KOPT-K1 (cell line): ENCODE data around the gene RPL32.
A peak's percentile ranks its signal among the peaks of the same experiment; 100 is the strongest.
"Not testable (repeated sequence)": the region's sequence is repeated elsewhere in the genome, so short reads cannot be mapped to it uniquely, and the experiment has no call there.

Source experiments
- H3K27ac ChIP-seq: fragments of 200-600 bp; sonication (generic); 2 replicates; pipeline ENCODE4 v1.5.1; 2016; ENCODE audit warnings: antibody characterized with exemption, mild to moderate bottlenecking, low read depth, low read length; ENCODE audit not compliant: poor library complexity, severe bottlenecking
- H3K36me3 ChIP-seq: fragments of 200-600 bp; sonication (generic); 2 replicates; pipeline ENCODE4 v1.5.1; 2017; ENCODE audit warnings: antibody characterized with exemption, mild to moderate bottlenecking, low read length, moderate library complexity; ENCODE audit not compliant: insufficient read depth
- H3K9me3 ChIP-seq: fragments of 200-600 bp; sonication (generic); 2 replicates; pipeline ENCODE4 v1.5.1; 2017; ENCODE audit warnings: antibody characterized with exemption, low read length, mild to moderate bottlenecking; ENCODE audit not compliant: insufficient read depth, poor library complexity, severe bottlenecking

The RPL32 gene

GRCh38 chr3:12841149-12841969 is at the start of gene RPL32:
TSS of gene RPL32 (minus strand) at chr3:12841565. CDS start at chr3:12840237, 1,328 bp downstream.
- peaks cover 44% of the 10 kb centered on the region for H3K36me3 ChIP-seq
- H3K9me3 ChIP-seq: no peaks in the 10 kb centered on the region
- H3K27ac ChIP-seq: peak within 1 kb of the TSS; percentile 74

- H3K9me3 ChIP-seq: no peaks in the 10 kb centered on the region
- H3K36me3 ChIP-seq: no peaks in the 10 kb centered on the region
- no peak overlapping the region for H3K27ac ChIP-seq
Measured at GRCh38 chr3:12890610-12891390, 49.4 kb upstream of the RPL32 start.

GRCh38 chr3:12886736-12887135 is 45.4 kb upstream of the RPL32 start:
- Histone ChIP-seq H3K36me3 (no peaks in the 10 kb centered on the region), H3K9me3 (no peaks in the 10 kb centered on the region), H3K27ac (no peak overlapping the region)

GRCh38 chr3:12886106-12886679 is 44.8 kb upstream of the RPL32 start:
- Histone ChIP-seq H3K27ac (peak overlapping the region; percentile 19), H3K9me3 (no peaks in the 10 kb centered on the region), H3K36me3 (no peaks in the 10 kb centered on the region)

GRCh38 chr3:12885583-12885930 is 44.2 kb upstream of the RPL32 start:
- H3K27ac ChIP-seq: peak overlapping the region; percentile 19
- no peaks in the 10 kb centered on the region for H3K36me3 ChIP-seq
- no peaks in the 10 kb centered on the region for H3K9me3 ChIP-seq

- no peaks in the 10 kb centered on the region for H3K9me3 ChIP-seq
- H3K36me3 ChIP-seq: no peaks in the 10 kb centered on the region
- H3K27ac ChIP-seq: no peak overlapping the region
Measured at GRCh38 chr3:12884790-12885582, 43.6 kb upstream of the RPL32 start.

- Histone ChIP-seq H3K9me3 (no peaks in the 10 kb centered on the region), H3K36me3 (no peaks in the 10 kb centered on the region), H3K27ac (no peak overlapping the region)
Measured at GRCh38 chr3:12884186-12884680, 42.9 kb upstream of the RPL32 start.

GRCh38 chr3:12882336-12883310 is 41.3 kb upstream of the RPL32 start:
- Histone ChIP-seq H3K36me3 (no peaks in the 10 kb centered on the region), H3K27ac (no peak overlapping the region), H3K9me3 (no peaks in the 10 kb centered on the region)

- H3K36me3 ChIP-seq, H3K27ac ChIP-seq, H3K9me3 ChIP-seq: not testable (repeated sequence)
Measured at GRCh38 chr3:12881858-12882257, 40.5 kb upstream of the RPL32 start.

- Histone ChIP-seq H3K9me3 (no peaks in the 10 kb centered on the region), H3K27ac (no peak overlapping the region), H3K36me3 (no peaks in the 10 kb centered on the region)
Measured at GRCh38 chr3:12879191-12879815, 37.9 kb upstream of the RPL32 start.

GRCh38 chr3:12878758-12879157 is 37.4 kb upstream of the RPL32 start:
- H3K36me3 ChIP-seq, H3K9me3 ChIP-seq, H3K27ac ChIP-seq: not testable (repeated sequence)

GRCh38 chr3:12878141-12878574 is 36.8 kb upstream of the RPL32 start:
- Histone ChIP-seq H3K27ac (no peak overlapping the region), H3K36me3 (no peaks in the 10 kb centered on the region), H3K9me3 (no peaks in the 10 kb centered on the region)

- Histone ChIP-seq H3K27ac (no peak overlapping the region), H3K9me3 (no peaks in the 10 kb centered on the region), H3K36me3 (no peaks in the 10 kb centered on the region)
Measured at GRCh38 chr3:12877040-12877439, 35.7 kb upstream of the RPL32 start.
